ENCODE measurements around the gene CPEB4. TPM values are rescaled to one million over a fixed set of nuclear protein-coding genes. Genes with fewer than 3 reads are reported as not detected.

The CPEB4 gene
- total and polyA plus RNA-seq, 2 donors (not counting 3 experiments of a cell fraction or from before 2014, with no cell fraction given) = 11.3 to 16.4 TPM

- Histone ChIP-seq H3K4me2 (ENCODE audit: insufficient read depth, low read length) (no peak overlapping the region), H3K4me1 (ENCODE audit: control insufficient read depth, extremely low read depth, insufficient read depth, low read length) (no peaks in the 10 kb centered on the region), H2AFZ (ENCODE audit: low read depth, low read length) (no peak overlapping the region), H3K9ac (replicated peaks; ENCODE audit: extremely low read depth, insufficient read depth, low read length) (no peak overlapping the region), H3K79me2 (ENCODE audit: control insufficient read depth, insufficient read depth, low read length) (no peaks in the 10 kb centered on the region), H3K4me3 (replicated peaks in 1 of 3; ENCODE audit: insufficient read depth in 1 of 3, low read depth in 1 of 3, low read length in 3 of 3) (no peak overlapping the region), H3K36me3 (ENCODE audit: control insufficient read depth in 2 of 2, extremely low read depth in 1 of 2, insufficient read depth in 2 of 2, low read length in 2 of 2) (peaks cover 20 to 26% of the 10 kb centered on the region in 2 experiments), H3K9me1 (replicated peaks; ENCODE audit: control insufficient read depth, extremely low read depth, insufficient read depth, low read length) (no peaks in the 10 kb centered on the region), H4K20me1 (replicated peaks; ENCODE audit: control insufficient read depth, extremely low read depth, insufficient read depth, low read length) (no peaks in the 10 kb centered on the region), H3K27ac (ENCODE audit: insufficient read depth, low read depth, low read length) (no peak overlapping the region), H3K27me3 (ENCODE audit: control insufficient read depth in 2 of 2, insufficient read depth in 2 of 2, low read length in 2 of 2) (no peaks in the 10 kb centered on the region), H3K9me3 (replicated peaks; ENCODE audit: control insufficient read depth, insufficient read depth, low read length) (no peaks in the 10 kb centered on the region)
- DNase-seq (ENCODE audit: low read depth, low spot score) (no peak), FAIRE-seq (no peak)
- intact Hi-C loops (cut with micrococcal nuclease) (no loop called here), dilution Hi-C loops (cut with MboI; ENCODE audit: extremely low pct_ligation_motif_present, low sequenced_read_pairs) (no loop called here)
- BruUV-seq (replicated peaks) = no TSS peak
- CTCF ChIA-PET = interaction anchor here (1.1 to 1.2 kb wide), 3 partner anchors 11 to 28 kb away, joined by 3 to 5 read pairs (median 5); no protein-coding TSS in a partner anchor
- POLR2A ChIA-PET = no interaction called here
- TF ChIP-seq, protein P1, sequence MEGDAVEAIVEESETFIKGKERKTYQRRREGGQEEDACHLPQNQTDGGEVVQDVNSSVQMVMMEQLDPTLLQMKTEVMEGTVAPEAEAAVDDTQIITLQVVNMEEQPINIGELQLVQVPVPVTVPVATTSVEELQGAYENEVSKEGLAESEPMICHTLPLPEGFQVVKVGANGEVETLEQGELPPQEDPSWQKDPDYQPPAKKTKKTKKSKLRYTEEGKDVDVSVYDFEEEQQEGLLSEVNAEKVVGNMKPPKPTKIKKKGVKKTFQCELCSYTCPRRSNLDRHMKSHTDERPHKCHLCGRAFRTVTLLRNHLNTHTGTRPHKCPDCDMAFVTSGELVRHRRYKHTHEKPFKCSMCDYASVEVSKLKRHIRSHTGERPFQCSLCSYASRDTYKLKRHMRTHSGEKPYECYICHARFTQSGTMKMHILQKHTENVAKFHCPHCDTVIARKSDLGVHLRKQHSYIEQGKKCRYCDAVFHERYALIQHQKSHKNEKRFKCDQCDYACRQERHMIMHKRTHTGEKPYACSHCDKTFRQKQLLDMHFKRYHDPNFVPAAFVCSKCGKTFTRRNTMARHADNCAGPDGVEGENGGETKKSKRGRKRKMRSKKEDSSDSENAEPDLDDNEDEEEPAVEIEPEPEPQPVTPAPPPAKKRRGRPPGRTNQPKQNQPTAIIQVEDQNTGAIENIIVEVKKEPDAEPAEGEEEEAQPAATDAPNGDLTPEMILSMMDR (IDR thresholded peaks at IDR 0.05; ENCODE audit: extremely low read depth in 1 of 2, insufficient read depth in 1 of 2, low read depth in 1 of 2, low read length in 2 of 2) = no peak
- TF ChIP-seq POLR2A (IDR thresholded peaks at IDR 0.05; ENCODE audit: low read depth, low read length) (no peak), EZH2 (IDR thresholded peaks at IDR 0.05; ENCODE audit: borderline replicate concordance, low read depth, low read length, severe bottlenecking) (no peak), POLR2AphosphoS5 (IDR thresholded peaks at IDR 0.05; ENCODE audit: insufficient read depth, low read depth, low read length) (no peak), JUN (IDR thresholded peaks at IDR 0.05; ENCODE audit: borderline replicate concordance, insufficient read depth, insufficient read length, low read depth) (no peak), MYC (IDR thresholded peaks at IDR 0.05; ENCODE audit: low read depth, low read length) (no peak), GATA2 (IDR thresholded peaks at IDR 0.05; ENCODE audit: insufficient read depth, insufficient read length, low read depth, low read length) (no peak), FOS (IDR thresholded peaks at IDR 0.05; ENCODE audit: borderline replicate concordance, insufficient read depth, low read length) (no peak)
- TF ChIP-seq, protein P2, sequence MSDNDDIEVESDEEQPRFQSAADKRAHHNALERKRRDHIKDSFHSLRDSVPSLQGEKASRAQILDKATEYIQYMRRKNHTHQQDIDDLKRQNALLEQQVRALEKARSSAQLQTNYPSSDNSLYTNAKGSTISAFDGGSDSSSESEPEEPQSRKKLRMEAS (IDR thresholded peaks at IDR 0.05; ENCODE audit: insufficient read depth, insufficient read length) = no peak
These were observed 65.5 kb downstream of the CPEB4 start for GRCh38 chr5:173953528-173954090.

All from endothelial cell of umbilical vein (primary cell).